Astrocyte (in vitro differentiated cells and primary cell): Measurements from ENCODE around the gene SNRPD3. TPM values are rescaled to one million over a fixed set of nuclear protein-coding genes. Genes with fewer than 3 reads are reported as not detected.
"Not testable (repeated sequence)": the region's sequence is repeated elsewhere in the genome, so short reads cannot be mapped to it uniquely, and the experiment has no call there.

ENCODE experiments used
- DNase-seq: peaks from one replicate; pipeline ENCODE4 v3.0.0-alpha.2; 2010; ENCODE audit warnings: low read depth
- FAIRE-seq: peaks from 2 replicates; lab custom pipeline; 2011; peaks lifted over from hg19 to GRCh38; lab: Jason Lieb, UNC
- H2AFZ ChIP-seq: 2 replicates; pipeline ENCODE4 v1.6.0; 2012; ENCODE audit warnings: low read depth, low read length, inconsistent platforms
- H3K27ac ChIP-seq: 2 replicates; pipeline ENCODE4 v1.5.1; 2011; ENCODE audit warnings: low read depth, low read length, inconsistent platforms
- H3K27me3 ChIP-seq: 2 replicates; pipeline ENCODE4 v1.6.0; 2011; ENCODE audit warnings: low read length, inconsistent platforms; ENCODE audit not compliant: insufficient read depth
- H3K36me3 ChIP-seq: 2 replicates; pipeline ENCODE4 v1.5.1; 2011; ENCODE audit warnings: low read length, inconsistent platforms; ENCODE audit not compliant: insufficient read depth
- H3K4me1 ChIP-seq: 2 replicates; pipeline ENCODE4 v1.5.1; 2011; ENCODE audit warnings: low read length, inconsistent platforms; ENCODE audit not compliant: insufficient read depth
- H3K4me2 ChIP-seq: 2 replicates; pipeline ENCODE4 v1.6.0; 2012; ENCODE audit warnings: low read length, inconsistent platforms
- H3K4me3 ChIP-seq: 2 replicates; pipeline ENCODE4 v1.5.1; 2011; ENCODE audit warnings: low read depth, mild to moderate bottlenecking, low read length, inconsistent platforms; ENCODE audit not compliant: insufficient read depth
- H3K79me2 ChIP-seq: 2 replicates; pipeline ENCODE4 v1.6.0; 2012; ENCODE audit warnings: mild to moderate bottlenecking, low read length, inconsistent platforms; ENCODE audit not compliant: insufficient read depth
- H3K9ac ChIP-seq: 2 replicates; pipeline ENCODE4 v1.6.0; 2012; ENCODE audit warnings: mild to moderate bottlenecking, low read length, inconsistent platforms
- H3K9me3 ChIP-seq: 2 replicates; pipeline ENCODE4 v1.5.1; 2012; ENCODE audit warnings: low read depth, mild to moderate bottlenecking, low read length, inconsistent platforms; ENCODE audit not compliant: insufficient read depth
- H4K20me1 ChIP-seq: 2 replicates; pipeline ENCODE4 v1.6.0; 2012; ENCODE audit warnings: low read length, inconsistent platforms; ENCODE audit not compliant: insufficient read depth
- H3K27ac Mint-ChIP-seq: one replicate; pipeline ENCODE4 v1.8.0; 2021; ENCODE audit warnings: mild to moderate bottlenecking, mixed read lengths; ENCODE audit not compliant: unreplicated experiment
- H3K27me3 Mint-ChIP-seq: one replicate; pipeline ENCODE4 v1.8.0; 2021; ENCODE audit warnings: low read depth, mixed read lengths; ENCODE audit not compliant: unreplicated experiment
- H3K36me3 Mint-ChIP-seq: one replicate; pipeline ENCODE4 v1.8.0; 2021; ENCODE audit warnings: low read depth, mixed read lengths; ENCODE audit not compliant: unreplicated experiment
- H3K4me1 Mint-ChIP-seq: one replicate; pipeline ENCODE4 v1.8.0; 2021; ENCODE audit warnings: low read depth, mixed read lengths; ENCODE audit not compliant: unreplicated experiment
- H3K4me3 Mint-ChIP-seq: one replicate; pipeline ENCODE4 v1.8.0; 2021; ENCODE audit warnings: mild to moderate bottlenecking, moderate library complexity, mixed read lengths; ENCODE audit not compliant: unreplicated experiment
- H3K9me3 Mint-ChIP-seq: one replicate; pipeline ENCODE4 v1.8.0; 2021; ENCODE audit warnings: mild to moderate bottlenecking, mixed read lengths; ENCODE audit not compliant: unreplicated experiment
- CTCF ChIP-seq: IDR thresholded peaks from 2 replicates; pipeline ENCODE4 v1.5.1; 2011; ENCODE audit warnings: low read depth, mild to moderate bottlenecking, inconsistent platforms, low read length, moderate library complexity; ENCODE audit not compliant: insufficient read depth
- EZH2 ChIP-seq: IDR thresholded peaks from 2 replicates; pipeline ENCODE4 v1.6.1; 2012; ENCODE audit warnings: mild to moderate bottlenecking, low read length, inconsistent platforms; ENCODE audit not compliant: insufficient read depth
- total RNA-seq: library from RNA; stranded (reverse); gene quantifications from 2 replicates; pipeline ENCODE4 v1.2.1, GENCODE V29; 2021

The SNRPD3 gene
- total RNA-seq, 1 donor from 2014 or later, result 97.3 TPM

- no peak for TF ChIP-seq EZH2
- DNase-seq (no peak), FAIRE-seq (no peak)
- no peak overlapping the region for H3K4me2 ChIP-seq
- peaks cover 8% of the 10 kb centered on the region for H3K27me3 Mint-ChIP-seq
- H3K36me3 Mint-ChIP-seq, result no peaks in the 10 kb centered on the region
- H3K4me1 ChIP-seq, result no peaks in the 10 kb centered on the region
- no peak overlapping the region for H3K4me3 ChIP-seq
- H4K20me1 ChIP-seq, result no peaks in the 10 kb centered on the region
- no peaks in the 10 kb centered on the region for H3K9me3 ChIP-seq
- no peak overlapping the region for H3K4me3 Mint-ChIP-seq
- peaks cover 7% of the 10 kb centered on the region for H3K4me1 Mint-ChIP-seq
- no peaks in the 10 kb centered on the region for H3K36me3 ChIP-seq
- H3K27ac ChIP-seq, result no peak overlapping the region
- no peak overlapping the region for H2AFZ ChIP-seq
- no peaks in the 10 kb centered on the region for H3K9me3 Mint-ChIP-seq
- no peaks in the 10 kb centered on the region for H3K79me2 ChIP-seq
- peak overlapping the region; percentile 53 for H3K27ac Mint-ChIP-seq
- no peaks in the 10 kb centered on the region for H3K27me3 ChIP-seq
- H3K9ac ChIP-seq, result no peak overlapping the region
These were observed 43.7 kb downstream of the SNRPD3 start for GRCh38 chr22:24599514-24599913.

GRCh38 chr22:24599958-24600715, 44.3 kb downstream of the SNRPD3 start:
- H3K9me3 Mint-ChIP-seq, DNase-seq, H3K4me1 ChIP-seq, H3K27ac ChIP-seq, H3K9ac ChIP-seq, H3K4me3 ChIP-seq, H3K79me2 ChIP-seq, H3K36me3 Mint-ChIP-seq, FAIRE-seq, H3K4me1 Mint-ChIP-seq, H3K27me3 Mint-ChIP-seq, H3K36me3 ChIP-seq, H4K20me1 ChIP-seq, H3K9me3 ChIP-seq, H2AFZ ChIP-seq, H3K4me3 Mint-ChIP-seq, H3K4me2 ChIP-seq, H3K27me3 ChIP-seq: not testable (repeated sequence)
- H3K27ac Mint-ChIP-seq, result peak overlapping the region; percentile 53

GRCh38 chr22:24601217-24602104, 45.7 kb downstream of the SNRPD3 start:
- H3K27ac ChIP-seq, result no peak overlapping the region
- H3K9me3 ChIP-seq, result no peaks in the 10 kb centered on the region
- TF ChIP-seq EZH2 (no peak), CTCF (no peak)
- H3K4me2 ChIP-seq, result no peak overlapping the region
- DNase-seq, result no peak
- Mint-ChIP-seq H3K27me3 (peaks cover 8% of the 10 kb centered on the region), H3K27ac (no peak overlapping the region), H3K4me3 (no peak overlapping the region), H3K4me1 (peaks cover 7% of the 10 kb centered on the region), H3K36me3 (peaks cover 1% of the 10 kb centered on the region), H3K9me3 (no peaks in the 10 kb centered on the region)
- no peak overlapping the region for H3K4me3 ChIP-seq
- no peaks in the 10 kb centered on the region for H3K79me2 ChIP-seq
- H2AFZ ChIP-seq, result no peak overlapping the region
- no peaks in the 10 kb centered on the region for H3K36me3 ChIP-seq
- H3K27me3 ChIP-seq, result no peaks in the 10 kb centered on the region
- FAIRE-seq, result no peak
- H4K20me1 ChIP-seq, result no peaks in the 10 kb centered on the region
- no peak overlapping the region for H3K9ac ChIP-seq
- H3K4me1 ChIP-seq, result no peaks in the 10 kb centered on the region

- H3K4me1 Mint-ChIP-seq, H4K20me1 ChIP-seq, H3K4me3 ChIP-seq, H3K27me3 Mint-ChIP-seq, H2AFZ ChIP-seq, H3K27ac Mint-ChIP-seq, H3K9me3 Mint-ChIP-seq, H3K79me2 ChIP-seq, DNase-seq, H3K4me2 ChIP-seq, H3K27me3 ChIP-seq, H3K4me1 ChIP-seq, FAIRE-seq, H3K9ac ChIP-seq, H3K36me3 ChIP-seq, H3K9me3 ChIP-seq, H3K4me3 Mint-ChIP-seq, H3K36me3 Mint-ChIP-seq, H3K27ac ChIP-seq: not testable (repeated sequence)
These were observed 46.4 kb downstream of the SNRPD3 start for GRCh38 chr22:24602105-24602749.
